OCI-LY1 (cell line): ENCODE results near the gene TMEM244.

ENCODE experiments used
- H2AFZ ChIP-seq: fragments of 200-600 bp; sonication (generic), shearing (Covaris generic); 2 replicates; pipeline ENCODE4 v1.6.0; 2014; ENCODE audit warnings: antibody characterized with exemption, mild to moderate bottlenecking, low read length
- H3F3A ChIP-seq: fragments of 200-600 bp; sonication (generic), shearing (Covaris generic); 2 replicates; pipeline ENCODE4 v1.6.0; 2014; ENCODE audit warnings: mild to moderate bottlenecking, antibody characterized with exemption, low read length, moderate library complexity; ENCODE audit not compliant: insufficient read depth
- H3K27ac ChIP-seq: fragments of 200-600 bp; sonication (generic); 2 replicates; pipeline ENCODE4 v1.5.1; 2014; ENCODE audit warnings: low read length, mixed run types, mild to moderate bottlenecking, low read depth; ENCODE audit not compliant: poor library complexity, severe bottlenecking
- H3K27me3 ChIP-seq: fragments of 200-600 bp; sonication (generic); 2 replicates; pipeline ENCODE4 v1.6.0; 2014; ENCODE audit warnings: antibody characterized with exemption, mild to moderate bottlenecking, low read length, moderate library complexity; ENCODE audit not compliant: insufficient read depth
- H3K36me3 ChIP-seq: fragments of 200-600 bp; sonication (generic); 2 replicates; pipeline ENCODE4 v1.6.1; 2014; ENCODE audit warnings: mild to moderate bottlenecking, antibody characterized with exemption, low read length, moderate library complexity, mixed read lengths; ENCODE audit not compliant: insufficient read depth
- H3K4me1 ChIP-seq: fragments of 200-600 bp; sonication (generic); 2 replicates; pipeline ENCODE4 v1.5.1; 2014; ENCODE audit warnings: mild to moderate bottlenecking, low read length, moderate library complexity; ENCODE audit not compliant: insufficient read depth, severe bottlenecking
- H3K4me2 ChIP-seq: fragments of 200-600 bp; sonication (generic), shearing (Covaris generic); 2 replicates; pipeline ENCODE4 v1.6.1; 2014; ENCODE audit warnings: low read length
- H3K4me3 ChIP-seq: fragments of 200-600 bp; sonication (generic); 2 replicates; pipeline ENCODE4 v1.5.1; 2014; ENCODE audit warnings: low read length, low read depth, mild to moderate bottlenecking, mixed read lengths; ENCODE audit not compliant: poor library complexity, severe bottlenecking
- H3K79me2 ChIP-seq: fragments of 200-600 bp; shearing (Covaris generic); 2 replicates; pipeline ENCODE4 v1.6.1; 2016; ENCODE audit warnings: mixed run types, low read length, mixed read lengths; ENCODE audit not compliant: insufficient read depth
- H3K9ac ChIP-seq: fragments of 200-600 bp; sonication (generic), shearing (Covaris generic); 2 replicates; pipeline ENCODE4 v1.6.1; 2014; ENCODE audit warnings: mild to moderate bottlenecking, low read length, mixed read lengths
- H3K9me2 ChIP-seq: fragments of 200-600 bp; sonication (generic), shearing (Covaris generic); 2 replicates; pipeline ENCODE4 v1.6.1; 2014; ENCODE audit warnings: low read depth, mild to moderate bottlenecking, low read length, mixed read lengths
- H3K9me3 ChIP-seq: fragments of 200-600 bp; shearing (Covaris generic); 2 replicates; pipeline ENCODE4 v1.6.1; 2014; ENCODE audit warnings: low read length, mixed read lengths
- H4K20me1 ChIP-seq: fragments of 200-600 bp; sonication (generic), shearing (Covaris generic); 2 replicates; pipeline ENCODE4 v1.6.0; 2016; ENCODE audit warnings: mild to moderate bottlenecking, low read length; ENCODE audit not compliant: insufficient read depth
- EZH2 ChIP-seq: fragments of 200-600 bp; sonication (generic), shearing (Covaris generic); IDR thresholded peaks from 2 replicates; pipeline ENCODE4 v1.8.0; 2017; ENCODE audit warnings: borderline replicate concordance, mixed run types, mild to moderate bottlenecking, antibody characterized with exemption, low read length, moderate library complexity, mixed read lengths
- TF ChIP-seq, protein P1 (sequence below): fragments of 200-600 bp; sonication (generic), shearing (Covaris generic); IDR thresholded peaks from 2 replicates; pipeline ENCODE4 v1.5.1; 2017; ENCODE audit warnings: mild to moderate bottlenecking, antibody characterized with exemption, low read length, moderate library complexity, mixed read lengths

Gene TMEM244

DNA sequence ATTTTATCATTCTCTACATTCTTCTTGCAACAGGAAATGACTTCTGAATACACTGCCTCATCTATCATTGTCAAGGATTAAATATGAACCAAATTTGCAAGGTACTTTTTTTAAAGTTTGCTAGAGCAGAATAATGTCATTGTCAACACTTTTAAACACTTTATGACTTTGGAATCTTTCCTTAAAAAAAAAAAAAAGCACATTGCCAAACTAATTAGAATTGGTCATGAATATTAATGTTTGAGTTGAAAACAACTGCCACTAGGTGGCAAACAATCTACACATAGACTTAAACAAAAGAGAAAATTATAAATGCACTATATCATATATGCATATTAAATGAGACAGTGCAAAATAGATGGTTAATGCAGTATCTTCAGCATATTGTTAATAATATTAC is 32.5 kb upstream of the TMEM244 start:
- H3K4me1 ChIP-seq = no peaks in the 10 kb centered on the region
- H3K79me2 ChIP-seq = no peaks in the 10 kb centered on the region
- H3K4me3 ChIP-seq = no peak overlapping the region
- no peak for TF ChIP-seq EZH2
- TF ChIP-seq, protein P1, sequence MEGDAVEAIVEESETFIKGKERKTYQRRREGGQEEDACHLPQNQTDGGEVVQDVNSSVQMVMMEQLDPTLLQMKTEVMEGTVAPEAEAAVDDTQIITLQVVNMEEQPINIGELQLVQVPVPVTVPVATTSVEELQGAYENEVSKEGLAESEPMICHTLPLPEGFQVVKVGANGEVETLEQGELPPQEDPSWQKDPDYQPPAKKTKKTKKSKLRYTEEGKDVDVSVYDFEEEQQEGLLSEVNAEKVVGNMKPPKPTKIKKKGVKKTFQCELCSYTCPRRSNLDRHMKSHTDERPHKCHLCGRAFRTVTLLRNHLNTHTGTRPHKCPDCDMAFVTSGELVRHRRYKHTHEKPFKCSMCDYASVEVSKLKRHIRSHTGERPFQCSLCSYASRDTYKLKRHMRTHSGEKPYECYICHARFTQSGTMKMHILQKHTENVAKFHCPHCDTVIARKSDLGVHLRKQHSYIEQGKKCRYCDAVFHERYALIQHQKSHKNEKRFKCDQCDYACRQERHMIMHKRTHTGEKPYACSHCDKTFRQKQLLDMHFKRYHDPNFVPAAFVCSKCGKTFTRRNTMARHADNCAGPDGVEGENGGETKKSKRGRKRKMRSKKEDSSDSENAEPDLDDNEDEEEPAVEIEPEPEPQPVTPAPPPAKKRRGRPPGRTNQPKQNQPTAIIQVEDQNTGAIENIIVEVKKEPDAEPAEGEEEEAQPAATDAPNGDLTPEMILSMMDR = peak; percentile 36; the same call in 1 of the 2 replicates
- no peaks in the 10 kb centered on the region for H3K27me3 ChIP-seq
- H3K36me3 ChIP-seq = no peaks in the 10 kb centered on the region
- H3F3A ChIP-seq = no peaks in the 10 kb centered on the region
- H3K4me2 ChIP-seq = no peak overlapping the region
- H2AFZ ChIP-seq = no peak overlapping the region
- H4K20me1 ChIP-seq = no peaks in the 10 kb centered on the region
- no peak overlapping the region for H3K9ac ChIP-seq
- no peaks in the 10 kb centered on the region for H3K9me2 ChIP-seq
- H3K27ac ChIP-seq = no peak overlapping the region
- no peaks in the 10 kb centered on the region for H3K9me3 ChIP-seq

DNA sequence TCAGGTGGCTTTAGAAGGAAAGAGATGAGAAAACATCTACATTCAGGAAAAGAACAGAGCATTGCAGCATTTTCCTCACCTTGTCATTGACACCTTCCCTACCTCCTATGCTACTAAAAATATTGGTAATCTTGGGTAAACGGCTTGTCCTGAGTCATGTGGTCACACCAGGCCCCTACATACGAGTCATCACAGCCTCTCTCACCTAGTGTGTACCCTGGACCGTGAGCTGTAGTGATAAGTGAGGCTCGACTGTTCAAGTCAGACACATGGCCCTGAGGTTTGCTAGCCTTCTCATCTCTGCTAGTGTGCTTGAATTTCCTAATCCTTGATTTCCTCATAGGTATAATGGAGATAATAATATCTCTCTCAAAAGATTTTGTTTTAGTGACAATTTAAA is 29.6 kb upstream of the TMEM244 start:
- no peaks in the 10 kb centered on the region for H4K20me1 ChIP-seq
- H3K4me2 ChIP-seq = no peak overlapping the region
- H3K9me2 ChIP-seq = no peaks in the 10 kb centered on the region
- H3K4me1 ChIP-seq = no peaks in the 10 kb centered on the region
- no peak overlapping the region for H3K4me3 ChIP-seq
- TF ChIP-seq, protein P1 = no peak
- no peak for TF ChIP-seq EZH2
- H3K27ac ChIP-seq = no peak overlapping the region
- no peaks in the 10 kb centered on the region for H3F3A ChIP-seq
- H2AFZ ChIP-seq = no peak overlapping the region
- H3K9ac ChIP-seq = no peak overlapping the region
- H3K36me3 ChIP-seq = no peaks in the 10 kb centered on the region
- H3K79me2 ChIP-seq = no peaks in the 10 kb centered on the region
- no peaks in the 10 kb centered on the region for H3K9me3 ChIP-seq
- no peaks in the 10 kb centered on the region for H3K27me3 ChIP-seq

DNA sequence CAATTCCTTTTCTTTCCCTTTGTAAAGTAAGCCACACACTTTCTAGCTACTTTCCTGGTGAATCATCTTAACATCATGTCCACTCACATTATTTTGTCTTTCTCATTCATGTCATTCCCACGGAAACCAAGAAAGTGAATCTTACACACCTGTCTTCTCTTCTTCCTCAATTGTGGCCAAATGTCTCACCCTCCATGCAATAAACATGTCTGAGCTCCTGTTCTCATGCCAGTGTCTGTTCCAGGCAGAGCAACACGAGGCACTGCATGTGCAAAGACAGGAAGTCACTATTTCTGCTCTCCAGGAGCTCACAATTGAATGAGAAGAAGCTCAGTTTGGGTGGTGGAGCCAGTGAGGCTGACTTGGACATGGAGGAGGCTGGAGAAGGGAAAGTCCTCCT is 29.0 kb upstream of the TMEM244 start:
- Histone ChIP-seq H3K4me3 (no peak overlapping the region), H3K27me3 (no peaks in the 10 kb centered on the region), H3K79me2 (no peaks in the 10 kb centered on the region), H3K9me2 (no peaks in the 10 kb centered on the region), H3K9ac (no peak overlapping the region), H3K27ac (no peak overlapping the region), H3K36me3 (no peaks in the 10 kb centered on the region), H3F3A (no peaks in the 10 kb centered on the region), H3K4me1 (no peaks in the 10 kb centered on the region), H2AFZ (no peak overlapping the region), H3K4me2 (no peak overlapping the region), H3K9me3 (no peaks in the 10 kb centered on the region), H4K20me1 (no peaks in the 10 kb centered on the region)
- TF ChIP-seq, protein P1 = no peak
- TF ChIP-seq EZH2 = no peak
